GM18505 (cell line): ENCODE measurements around the gene TNFSF8.

Source experiments
- ATAC-seq: cut with Tn5 transposase; IDR thresholded peaks from one replicate; pipeline ENCODE4 v1.9.1; 2021; ENCODE audit not compliant: unreplicated experiment
- POLR2A ChIP-seq: IDR thresholded peaks from 4 replicates; pipeline ENCODE4 v1.6.1; 2011; ENCODE audit warnings: borderline replicate concordance; ENCODE audit not compliant: insufficient read depth, insufficient read length; ENCODE audit errors: extremely low read depth

TNFSF8 gene

GRCh38 chr9:114953046-114953445, 22.7 kb upstream of the TNFSF8 start:
- ATAC-seq: no peak
- no peak for TF ChIP-seq POLR2A

GRCh38 chr9:114950761-114951160, 20.4 kb upstream of the TNFSF8 start:
- TF ChIP-seq POLR2A: no peak
- ATAC-seq: no peak

GRCh38 chr9:114947058-114947457, 16.7 kb upstream of the TNFSF8 start:
- no peak for ATAC-seq
- no peak for TF ChIP-seq POLR2A

- no peak for ATAC-seq
- TF ChIP-seq POLR2A: no peak
These were observed 15.4 kb upstream of the TNFSF8 start for GRCh38 chr9:114945616-114946412.

GRCh38 chr9:114941376-114941775, 11.0 kb upstream of the TNFSF8 start:
- TF ChIP-seq POLR2A: no peak
- no peak for ATAC-seq

GRCh38 chr9:114938687-114939575, 8.5 kb upstream of the TNFSF8 start:
- TF ChIP-seq POLR2A: no peak
- ATAC-seq: no peak

- no peak for ATAC-seq
These were observed 7.1 kb upstream of the TNFSF8 start for GRCh38 chr9:114937516-114937915.

GRCh38 chr9:114936581-114936980, 6.2 kb upstream of the TNFSF8 start:
- no peak for TF ChIP-seq POLR2A
- ATAC-seq: no peak

More at GRCh38 chr9:114937516-114937915, 7.1 kb upstream of the TNFSF8 start:
- no peak for TF ChIP-seq POLR2A

GRCh38 chr9:114935119-114935518, 4.7 kb upstream of the TNFSF8 start:
- ATAC-seq: no peak
- TF ChIP-seq POLR2A: no peak

- TF ChIP-seq POLR2A: no peak
- ATAC-seq: no peak
These were observed 2.1 kb upstream of the TNFSF8 start for GRCh38 chr9:114932502-114932901.

GRCh38 chr9:114931407-114931806, 1.0 kb upstream of the TNFSF8 start:
- ATAC-seq: no peak
- TF ChIP-seq POLR2A: no peak

- TF ChIP-seq POLR2A: no peak
- no peak for ATAC-seq
These were observed 1.2 kb downstream of the TNFSF8 start for GRCh38 chr9:114929201-114929600.

- TF ChIP-seq POLR2A: no peak
These were observed 1.7 kb downstream of the TNFSF8 start for GRCh38 chr9:114928671-114929070.

GRCh38 chr9:114928136-114928535, 2.3 kb downstream of the TNFSF8 start:
- no peak for TF ChIP-seq POLR2A
- ATAC-seq: no peak

More at GRCh38 chr9:114928671-114929070, 1.7 kb downstream of the TNFSF8 start:
- ATAC-seq: no peak
